ENCODE measurements around the gene CHMP4A. TPM values are rescaled to one million over a fixed set of nuclear protein-coding genes. Genes with fewer than 3 reads are reported as not detected.

Gene CHMP4A, protein sequence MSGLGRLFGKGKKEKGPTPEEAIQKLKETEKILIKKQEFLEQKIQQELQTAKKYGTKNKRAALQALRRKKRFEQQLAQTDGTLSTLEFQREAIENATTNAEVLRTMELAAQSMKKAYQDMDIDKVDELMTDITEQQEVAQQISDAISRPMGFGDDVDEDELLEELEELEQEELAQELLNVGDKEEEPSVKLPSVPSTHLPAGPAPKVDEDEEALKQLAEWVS
- 32.4 TPM for total RNA-seq (ENCODE audit: unreplicated experiment)
- long read RNA-seq, transcript CHMP4A-201 (6 exons, 1,393 nt): major isoform, 27 of 30 reads
- long read RNA-seq, partial matches to known transcripts: 0 of 30 reads
- long read RNA-seq, other reads (novel, unspliced or antisense): 3 of 30 reads

- DNase-seq: peak; percentile 98
- Mint-ChIP-seq H3K27ac (ENCODE audit: unreplicated experiment) (peak within 1 kb of the TSS; percentile 95), H3K9me3 (ENCODE audit: unreplicated experiment) (peaks cover 12% of the 10 kb centered on the region), H3K27me3 (ENCODE audit: unreplicated experiment) (peaks cover 19% of the 10 kb centered on the region), H3K4me1 (ENCODE audit: low read depth, unreplicated experiment) (peaks cover 10% of the 10 kb centered on the region), H3K36me3 (ENCODE audit: unreplicated experiment) (no peaks in the 10 kb centered on the region), H3K4me3 (ENCODE audit: unreplicated experiment) (peak within 1 kb of the TSS; percentile 91)
- no peak for TF ChIP-seq CTCF (IDR thresholded peaks at IDR 0.05; ENCODE audit: partially characterized antibody, unreplicated experiment)
Measured at GRCh38 chr14:24212924-24213865, at the start of gene CHMP4A. Gene CHMP4A, minus strand, starts transcription at chr14:24213488. Its CDS starts 49 bp downstream, at chr14:24213439.

- Mint-ChIP-seq H3K4me1 (ENCODE audit: low read depth, unreplicated experiment) (no peaks in the 10 kb centered on the region), H3K9me3 (ENCODE audit: unreplicated experiment) (peaks cover 1% of the 10 kb centered on the region), H3K4me3 (ENCODE audit: unreplicated experiment) (no peak overlapping the region), H3K36me3 (ENCODE audit: unreplicated experiment) (no peaks in the 10 kb centered on the region), H3K27ac (ENCODE audit: unreplicated experiment) (no peak overlapping the region), H3K27me3 (ENCODE audit: unreplicated experiment) (peaks cover 6% of the 10 kb centered on the region)
- no peak for DNase-seq
- TF ChIP-seq CTCF (IDR thresholded peaks at IDR 0.05; ENCODE audit: partially characterized antibody, unreplicated experiment): no peak
Measured at GRCh38 chr14:24261969-24262327, 48.7 kb upstream of the CHMP4A start.

GRCh38 chr14:24261256-24261968 is 48.1 kb upstream of the CHMP4A start:
- Mint-ChIP-seq H3K27ac (ENCODE audit: unreplicated experiment) (no peak overlapping the region), H3K36me3 (ENCODE audit: unreplicated experiment) (no peaks in the 10 kb centered on the region), H3K27me3 (ENCODE audit: unreplicated experiment) (peaks cover 8% of the 10 kb centered on the region), H3K4me1 (ENCODE audit: low read depth, unreplicated experiment) (no peaks in the 10 kb centered on the region), H3K9me3 (ENCODE audit: unreplicated experiment) (peaks cover 1% of the 10 kb centered on the region), H3K4me3 (ENCODE audit: unreplicated experiment) (no peak overlapping the region)
- TF ChIP-seq CTCF (IDR thresholded peaks at IDR 0.05; ENCODE audit: partially characterized antibody, unreplicated experiment): no peak
- no peak for DNase-seq

- no peak overlapping the region for H3K27ac Mint-ChIP-seq (ENCODE audit: unreplicated experiment)
- DNase-seq: no peak
Measured at GRCh38 chr14:24260780-24261157, 47.5 kb upstream of the CHMP4A start.

More at GRCh38 chr14:24260780-24261157, 47.5 kb upstream of the CHMP4A start:
- H3K27me3 Mint-ChIP-seq (ENCODE audit: unreplicated experiment): peaks cover 8% of the 10 kb centered on the region
- H3K4me3 Mint-ChIP-seq (ENCODE audit: unreplicated experiment): no peak overlapping the region
- no peaks in the 10 kb centered on the region for H3K36me3 Mint-ChIP-seq (ENCODE audit: unreplicated experiment)
- no peaks in the 10 kb centered on the region for H3K4me1 Mint-ChIP-seq (ENCODE audit: low read depth, unreplicated experiment)
- peaks cover 1% of the 10 kb centered on the region for H3K9me3 Mint-ChIP-seq (ENCODE audit: unreplicated experiment)
- TF ChIP-seq CTCF (IDR thresholded peaks at IDR 0.05; ENCODE audit: partially characterized antibody, unreplicated experiment): no peak

Measured in glutamatergic neuron (in vitro differentiated cells).